Right atrium auricular region (tissue), 2 donors: ENCODE measurements around the gene MRPL43. TPM values are rescaled to one million over a fixed set of nuclear protein-coding genes. Genes with fewer than 3 reads are reported as not detected.

Source experiments
- DNase-seq: peaks from one replicate; pipeline ENCODE4 v3.0.0-alpha.2; 2019; ENCODE audit warnings: low spot score
- H3K27ac ChIP-seq, 2 donors: fragments of 200-600 bp; sonication (generic); 1 replicate in 1 of 2; 2 replicates in 1 of 2; pipeline ENCODE4 v1.5.1; 2016 to 2019
- H3K27me3 ChIP-seq, 2 donors: fragments of 200-600 bp; sonication (generic); one replicate each; pipeline versions ENCODE4 v1.5.1 to v1.6.0; 2017 to 2019
- H3K36me3 ChIP-seq: fragments of 200-600 bp; sonication (generic); one replicate; pipeline ENCODE4 v1.5.1; 2016
- H3K4me1 ChIP-seq, 2 donors: fragments of 200-600 bp; sonication (generic); one replicate each; pipeline versions ENCODE4 v1.5.1 to v1.6.0; 2017 to 2019
- H3K4me3 ChIP-seq, 2 donors: fragments of 200-600 bp; sonication (generic); 1 replicate in 1 of 2; 2 replicates in 1 of 2; pipeline ENCODE4 v1.5.1; 2017 to 2019; ENCODE audit warnings: mild to moderate bottlenecking in 1 of 2, moderate library complexity in 1 of 2
- H3K9me3 ChIP-seq, 2 donors: fragments of 200-600 bp; sonication (generic); one replicate each; pipeline ENCODE4 v1.5.1; 2019
- CTCF ChIP-seq, 2 donors: fragments of 200-600 bp; sonication (generic); IDR thresholded peaks; one replicate each; pipeline ENCODE4 v1.5.1; 2019; ENCODE audit warnings: antibody characterized with exemption in 2 of 2
- total RNA-seq, 2 donors: library from RNA; depleted of rRNA; stranded (reverse); fragments of >200 nt; gene quantifications; one replicate each; pipeline ENCODE4 v1.1.0, GENCODE V29; 2016

MRPL43 gene
- total RNA-seq, 2 donors from 2014 or later = 60.1 to 88.4 TPM

GRCh38 chr10:100965820-100966219 is 21.5 kb downstream of the MRPL43 start:
- Histone ChIP-seq H3K4me1 (peaks cover 0 to 15% of the 10 kb centered on the region in 2 donors), H3K27ac (no peak overlapping the region), H3K36me3 (peaks cover 17% of the 10 kb centered on the region), H3K9me3 (no peaks in the 10 kb centered on the region), H3K4me3 (no peak overlapping the region), H3K27me3 (no peaks in the 10 kb centered on the region)
- no peak for DNase-seq
- TF ChIP-seq CTCF (IDR thresholded peaks at IDR 0.05) = no peak

- Histone ChIP-seq H3K27me3 (no peaks in the 10 kb centered on the region), H3K9me3 (no peaks in the 10 kb centered on the region), H3K4me1 (peaks cover 0 to 5% of the 10 kb centered on the region in 2 donors), H3K4me3 (no peak overlapping the region), H3K27ac (no peak overlapping the region), H3K36me3 (peaks cover 33% of the 10 kb centered on the region)
- TF ChIP-seq CTCF (IDR thresholded peaks at IDR 0.05) = no peak
- no peak for DNase-seq
These were observed 23.5 kb downstream of the MRPL43 start for GRCh38 chr10:100963826-100964225.

GRCh38 chr10:100962351-100963080 is 24.8 kb downstream of the MRPL43 start:
- Histone ChIP-seq H3K27me3 (no peaks in the 10 kb centered on the region), H3K27ac (no peak overlapping the region), H3K36me3 (peaks cover 46% of the 10 kb centered on the region), H3K4me1 (no peaks in the 10 kb centered on the region), H3K9me3 (no peaks in the 10 kb centered on the region), H3K4me3 (no peak overlapping the region)
- TF ChIP-seq CTCF (IDR thresholded peaks at IDR 0.05) = no peak
- no peak for DNase-seq

- DNase-seq = no peak
- TF ChIP-seq CTCF (IDR thresholded peaks at IDR 0.05) = no peak
- H3K27ac ChIP-seq = no peak overlapping the region
- no peak overlapping the region for H3K4me3 ChIP-seq
- peaks cover 66% of the 10 kb centered on the region for H3K36me3 ChIP-seq
- no peaks in the 10 kb centered on the region for H3K9me3 ChIP-seq
- H3K27me3 ChIP-seq = no peaks in the 10 kb centered on the region
- no peaks in the 10 kb centered on the region for H3K4me1 ChIP-seq
These were observed 27.0 kb downstream of the MRPL43 start for GRCh38 chr10:100960251-100960650.

- Histone ChIP-seq H3K4me1 (no peaks in the 10 kb centered on the region), H3K27ac (no peak overlapping the region), H3K9me3 (no peaks in the 10 kb centered on the region), H3K27me3 (no peaks in the 10 kb centered on the region), H3K4me3 (no peak overlapping the region), H3K36me3 (peaks cover 90% of the 10 kb centered on the region)
- TF ChIP-seq CTCF (IDR thresholded peaks at IDR 0.05) = no peak
- DNase-seq = no peak
These were observed 38.4 kb downstream of the MRPL43 start for GRCh38 chr10:100948916-100949315.

GRCh38 chr10:100945754-100946153 is 41.5 kb downstream of the MRPL43 start:
- no peak for TF ChIP-seq CTCF (IDR thresholded peaks at IDR 0.05)
- Histone ChIP-seq H3K9me3 (no peaks in the 10 kb centered on the region), H3K4me3 (no peak overlapping the region), H3K36me3 (peaks cover 95% of the 10 kb centered on the region), H3K27me3 (no peaks in the 10 kb centered on the region), H3K4me1 (no peaks in the 10 kb centered on the region), H3K27ac (no peak overlapping the region)
- DNase-seq = no peak
